Measurements from ENCODE around the gene CLMP.
A peak's percentile ranks its signal among the peaks of the same experiment; 100 is the strongest.
"Not testable (repeated sequence)": the region's sequence is repeated elsewhere in the genome, so short reads cannot be mapped to it uniquely, and the experiment has no call there.

The CLMP gene

DNA sequence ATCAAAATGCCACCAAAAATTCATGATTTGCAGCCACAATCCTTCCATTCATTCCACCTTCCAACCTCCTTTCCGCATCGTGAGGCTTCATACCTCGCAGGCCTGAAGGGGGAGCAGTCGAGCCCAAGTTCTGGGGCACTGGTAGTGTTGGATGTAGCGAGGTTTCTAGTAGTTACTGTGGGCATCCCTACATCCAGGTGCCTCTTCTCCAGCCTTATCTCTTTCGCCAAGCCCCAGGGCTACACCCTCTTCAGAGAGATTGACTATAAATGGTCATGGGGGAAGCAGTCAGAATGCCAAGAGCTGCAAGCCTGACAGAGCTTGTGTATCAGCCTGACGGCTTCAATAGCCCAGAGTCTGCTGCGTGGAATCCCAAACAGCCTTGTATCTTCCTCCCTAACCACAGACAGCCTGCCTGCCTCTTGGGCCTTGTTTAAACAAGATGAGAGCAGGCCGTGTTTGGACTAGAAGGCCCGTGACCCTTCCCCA, 28.9 kb downstream of the CLMP start:
- DNase-seq, result peak in 1 of 2 experiments; percentile 29

DNA sequence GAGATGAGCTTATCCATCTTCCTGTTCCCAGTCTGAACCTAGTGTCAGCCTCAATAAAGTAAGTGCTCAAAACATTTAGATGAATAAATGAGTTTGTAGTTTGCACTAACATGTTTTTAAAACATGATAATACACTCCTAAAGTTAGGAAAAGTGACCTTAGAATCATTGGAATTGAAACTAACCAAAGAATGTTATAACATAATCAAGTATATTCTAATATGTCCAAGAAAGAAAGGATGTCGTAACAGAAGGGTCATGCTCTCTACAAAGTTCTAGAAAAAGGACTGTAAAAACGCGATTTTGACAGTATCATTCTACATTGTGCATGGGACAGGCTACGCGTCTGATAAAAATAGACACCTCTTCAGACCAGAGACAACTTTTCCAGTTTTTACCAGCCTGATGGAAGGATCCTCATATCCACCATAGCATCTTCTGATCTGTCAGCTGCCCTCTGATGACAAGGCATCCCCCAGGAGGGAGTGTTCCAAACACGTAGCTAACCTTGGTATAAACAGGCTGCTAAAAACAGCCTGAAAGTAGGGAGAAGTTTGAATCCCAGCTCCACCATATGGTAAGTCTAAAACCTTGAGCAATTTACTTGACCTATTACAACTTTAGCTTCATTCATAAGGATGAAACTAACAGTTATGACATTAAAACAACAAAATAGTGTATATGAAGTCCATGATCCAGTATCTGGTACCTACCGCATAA, 30.2 kb downstream of the CLMP start:
- DNase-seq, result no peak

DNA sequence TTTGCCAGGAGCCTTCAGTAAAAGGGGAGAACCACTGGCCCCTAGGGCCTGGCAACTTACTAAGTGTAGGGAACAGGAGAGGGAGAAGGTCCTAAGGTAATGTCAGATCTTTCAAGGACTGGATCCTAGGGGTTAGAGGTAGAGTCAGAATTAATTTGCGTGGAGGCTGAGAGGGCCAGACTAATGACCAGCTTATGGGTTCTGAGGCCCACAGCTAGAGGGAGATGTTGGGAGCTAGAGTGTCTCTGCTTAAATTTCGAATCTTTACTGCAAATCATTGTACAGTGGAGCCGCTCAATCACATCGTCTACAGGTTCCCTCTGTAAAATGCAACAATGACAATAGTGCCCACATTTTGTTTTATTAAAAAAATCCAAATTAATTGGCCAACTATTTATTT, 31.4 kb downstream of the CLMP start:
- no peak for DNase-seq

DNA sequence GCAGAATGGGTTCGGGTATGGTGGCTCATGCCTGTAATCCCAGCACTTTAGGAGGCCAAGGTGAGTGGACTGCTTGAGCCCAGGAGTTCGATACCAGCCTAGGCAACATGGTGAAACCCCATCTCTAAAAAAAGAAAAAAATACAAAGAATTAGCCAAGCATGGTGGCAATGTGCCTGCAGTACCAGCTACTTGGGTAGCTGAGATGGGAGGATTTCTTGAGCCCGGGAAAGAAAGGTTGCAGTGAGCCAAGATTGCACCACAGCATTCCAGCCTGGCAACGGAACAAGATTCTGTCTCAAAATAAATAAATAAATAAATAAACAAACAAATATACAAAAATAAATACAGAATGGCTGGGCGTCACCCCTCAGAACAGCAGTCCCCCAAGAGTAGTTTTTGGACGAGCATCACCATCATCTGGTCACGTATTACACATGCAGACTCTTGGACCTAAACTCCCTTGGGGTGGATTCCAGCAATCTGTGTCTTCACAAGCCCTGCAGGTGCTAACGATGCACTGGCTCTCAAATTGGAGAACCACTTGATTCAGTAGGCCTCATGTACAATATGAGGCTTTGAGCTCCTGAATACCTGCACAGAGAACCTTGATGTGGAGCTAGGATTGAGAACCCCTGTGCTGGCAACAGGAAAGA, 33.5 kb downstream of the CLMP start:
- peak in 1 of 2 experiments; percentile 8 for DNase-seq

DNA sequence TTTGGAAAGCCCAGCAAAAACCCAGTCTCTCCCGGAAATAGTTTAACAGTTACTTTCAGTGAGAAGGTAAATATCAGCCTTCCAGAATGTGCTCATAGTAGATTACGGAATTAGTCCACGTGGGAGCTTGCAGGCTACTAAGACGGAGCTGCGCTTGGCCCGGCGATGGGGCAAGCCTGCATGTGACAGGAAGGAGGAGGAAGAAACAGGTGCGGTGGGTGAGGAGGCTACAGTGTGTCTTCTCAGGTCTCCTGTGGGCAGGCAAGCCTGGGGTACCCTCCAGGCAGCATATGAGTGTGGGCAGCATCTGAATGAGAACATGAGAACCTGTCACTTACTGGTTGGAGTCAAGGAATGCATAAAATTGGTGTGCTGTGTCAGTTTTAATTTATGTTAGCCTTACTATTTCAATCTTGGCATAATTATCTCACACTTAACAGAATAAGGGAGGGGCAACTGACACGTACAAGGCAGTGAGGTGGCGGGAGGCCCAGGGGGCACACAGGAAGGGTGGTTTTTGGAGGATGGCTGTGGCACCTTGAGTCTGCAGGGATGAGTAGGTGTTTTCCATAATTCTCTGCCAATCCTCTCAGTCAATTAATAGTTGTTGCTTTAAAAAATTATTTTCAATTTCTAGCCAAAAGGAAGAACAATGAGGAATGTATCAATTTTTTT, 35.7 kb downstream of the CLMP start:
- DNase-seq, result no peak

DNA sequence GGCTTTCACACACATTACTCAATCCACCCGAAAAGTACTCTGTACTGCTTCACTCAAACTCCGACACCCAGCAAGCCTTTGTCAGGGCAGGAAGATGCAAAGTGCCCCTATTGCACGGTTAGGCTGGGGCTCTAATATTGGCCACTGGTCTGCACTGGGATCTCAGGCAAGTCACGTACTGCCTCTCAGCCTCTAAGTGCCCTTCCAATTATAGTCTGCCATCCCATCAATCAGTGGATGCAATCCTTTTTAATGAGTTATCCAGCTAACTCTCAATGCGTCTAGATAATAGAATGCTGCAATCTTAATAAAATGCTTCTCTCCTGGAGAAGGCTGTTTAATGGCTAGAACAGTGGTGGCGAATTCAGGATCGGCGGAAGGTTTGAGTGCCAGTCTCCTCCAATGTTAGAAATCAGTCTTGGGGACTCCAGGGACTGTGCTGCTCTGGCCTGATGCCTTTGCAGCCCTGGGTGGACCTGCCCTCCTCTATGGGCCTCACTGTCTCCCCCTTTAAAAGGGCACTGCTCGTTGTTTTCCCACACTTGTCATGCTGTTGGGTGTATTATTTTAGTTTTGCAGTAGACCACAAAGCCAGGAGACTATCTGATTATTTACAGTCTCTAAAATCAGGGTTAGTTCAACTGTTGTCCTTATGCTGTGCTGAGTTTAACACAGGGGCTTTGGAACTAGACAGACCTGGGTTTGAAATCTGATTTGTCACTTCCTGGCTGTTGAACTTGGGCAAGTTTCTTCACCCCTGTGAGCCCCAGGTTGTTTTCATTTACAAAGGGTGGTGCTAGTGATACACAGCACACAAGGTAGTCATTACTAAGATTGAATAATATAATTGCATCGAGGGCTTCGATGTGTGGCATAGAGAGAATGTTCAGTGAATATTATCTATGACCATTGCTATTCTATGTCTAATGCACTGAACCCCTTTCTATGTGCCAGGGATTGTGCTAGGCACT, 36.7 kb downstream of the CLMP start:
- DNase-seq, result no peak

DNA sequence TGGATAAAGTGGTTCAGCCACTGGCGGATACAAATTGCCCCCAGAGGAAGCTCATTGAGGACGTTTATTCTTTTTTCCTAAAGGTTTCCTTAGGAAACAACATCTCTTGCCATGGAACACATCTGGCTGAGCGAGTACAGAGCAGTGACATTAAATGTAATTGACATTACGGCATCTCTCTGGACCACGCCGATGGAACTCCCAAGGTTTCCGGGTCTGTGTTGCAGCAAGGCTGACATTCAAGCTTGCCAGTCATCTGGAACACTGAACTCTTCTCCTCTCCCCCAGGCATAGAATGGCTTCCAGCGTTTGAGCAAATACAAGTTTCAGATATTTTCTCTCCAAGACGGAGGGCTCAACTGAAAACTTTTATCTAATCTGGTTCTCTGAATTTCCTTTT, 42.1 kb downstream of the CLMP start:
- no peak for DNase-seq

DNA sequence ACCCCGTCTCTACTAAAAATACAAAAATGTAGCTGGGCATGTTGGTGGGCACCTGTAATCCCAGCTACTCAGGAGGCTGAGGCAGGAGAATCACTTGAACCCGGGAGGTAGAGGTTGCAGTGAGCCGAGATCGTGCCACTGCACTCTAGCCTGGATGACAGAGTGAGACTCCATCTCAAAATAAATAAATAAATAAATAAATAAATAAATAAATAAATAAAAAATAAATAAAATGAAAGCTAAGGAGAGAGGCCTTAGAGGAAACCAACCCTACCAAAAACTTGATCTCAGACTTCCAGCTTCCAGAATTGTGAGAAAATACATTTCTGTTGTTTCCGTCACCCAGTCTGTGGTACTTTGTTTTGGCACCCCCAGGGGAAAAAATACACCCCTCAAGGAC, 42.7 kb downstream of the CLMP start:
- not testable (repeated sequence) for DNase-seq

DNA sequence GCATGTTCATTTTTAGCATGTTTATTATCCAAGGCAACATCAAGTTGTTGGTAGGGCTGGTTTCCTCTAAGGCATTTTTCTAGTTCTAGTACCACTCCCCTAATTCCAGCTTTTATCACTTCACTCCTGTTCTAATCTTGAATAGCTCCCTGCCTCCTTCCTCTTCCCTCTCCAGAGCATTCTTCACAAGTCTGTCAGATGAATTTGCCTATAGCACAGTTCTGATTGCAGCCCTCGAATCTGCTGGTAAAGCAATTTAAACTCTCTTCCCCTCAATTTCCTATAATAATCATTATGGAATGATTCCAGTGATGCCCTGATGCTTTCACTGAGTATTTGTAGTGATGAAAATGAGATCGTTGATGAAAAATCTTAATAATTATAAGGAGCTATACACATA, 43.3 kb downstream of the CLMP start:
- no peak for DNase-seq

DNA sequence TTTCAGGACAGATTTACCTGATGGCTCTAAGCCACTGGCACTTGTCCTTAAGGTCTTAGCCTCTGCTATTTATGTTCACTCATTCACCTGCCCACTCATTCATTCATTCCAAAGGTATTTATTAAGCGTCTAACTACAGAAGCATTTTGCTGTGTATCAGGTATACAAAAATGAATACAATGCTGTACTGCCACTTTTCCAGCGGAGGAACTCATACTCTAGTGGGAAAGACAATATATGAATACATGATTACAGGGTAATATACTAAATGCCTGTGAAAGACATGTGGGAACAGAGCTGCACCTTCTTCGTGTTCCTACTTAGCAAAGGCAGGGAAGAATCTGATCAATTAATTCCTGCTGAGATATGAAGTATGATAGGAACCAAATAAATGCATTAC, 43.7 kb downstream of the CLMP start:
- DNase-seq, result no peak

DNA sequence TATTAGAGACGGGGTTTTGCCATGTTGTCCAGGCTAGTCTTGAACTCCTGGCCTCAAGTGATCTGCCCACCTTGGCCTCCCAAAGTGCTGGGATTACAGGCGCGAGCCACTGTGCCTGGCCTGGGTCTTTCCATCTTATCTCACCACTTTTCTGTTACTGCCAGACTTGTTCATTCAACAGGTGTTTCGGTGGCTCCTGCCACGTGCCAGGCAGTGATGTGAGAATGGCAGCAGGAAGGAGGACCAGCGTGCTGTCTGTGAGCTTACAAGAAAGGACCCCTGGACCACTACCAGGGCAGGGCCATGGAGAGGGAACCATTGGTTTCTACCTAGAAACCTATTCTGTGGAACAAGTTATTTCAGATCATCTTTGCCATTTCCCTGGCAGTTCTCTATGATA, 44.2 kb downstream of the CLMP start:
- DNase-seq, result no peak

DNA sequence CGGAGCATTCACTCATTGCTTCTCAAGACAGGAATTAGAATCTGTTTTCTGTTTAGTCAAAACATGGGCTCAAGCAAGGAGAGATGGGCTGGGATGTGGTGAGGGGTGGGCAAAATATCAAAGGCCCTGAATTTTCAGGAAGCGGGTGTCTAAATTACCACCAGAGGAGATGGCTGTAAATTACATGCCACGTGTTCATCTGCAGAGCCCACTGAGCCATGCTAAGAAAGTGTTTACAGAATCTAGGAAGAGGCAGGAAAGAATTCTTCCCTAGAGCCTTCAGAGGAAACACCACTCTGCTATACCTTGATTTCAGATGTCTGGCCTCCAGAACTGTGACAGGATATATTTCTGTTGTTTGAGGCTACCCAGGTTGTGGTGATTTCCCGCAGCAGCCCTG, 46.1 kb downstream of the CLMP start:
- no peak for DNase-seq

DNA sequence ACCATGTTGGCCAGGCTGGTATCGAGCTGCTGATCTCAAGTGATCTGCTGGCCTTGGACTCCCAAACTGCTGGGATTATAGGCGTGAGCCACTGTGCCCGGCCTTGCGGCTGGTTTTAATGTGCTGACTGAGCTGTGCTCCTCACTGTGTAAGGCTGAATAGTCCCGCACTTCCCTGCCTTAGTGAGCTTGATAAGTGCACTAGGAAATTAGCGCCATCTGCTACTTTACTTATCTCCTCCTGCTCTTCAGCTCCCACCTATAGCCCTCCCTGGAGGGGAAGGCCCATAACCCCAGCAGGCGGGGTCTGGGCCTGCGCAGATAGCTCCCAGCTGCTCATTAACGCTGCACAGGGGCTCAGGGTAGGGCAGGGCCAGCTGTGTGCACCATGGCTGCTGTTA, 49.4 kb downstream of the CLMP start:
- no peak for DNase-seq

DNA sequence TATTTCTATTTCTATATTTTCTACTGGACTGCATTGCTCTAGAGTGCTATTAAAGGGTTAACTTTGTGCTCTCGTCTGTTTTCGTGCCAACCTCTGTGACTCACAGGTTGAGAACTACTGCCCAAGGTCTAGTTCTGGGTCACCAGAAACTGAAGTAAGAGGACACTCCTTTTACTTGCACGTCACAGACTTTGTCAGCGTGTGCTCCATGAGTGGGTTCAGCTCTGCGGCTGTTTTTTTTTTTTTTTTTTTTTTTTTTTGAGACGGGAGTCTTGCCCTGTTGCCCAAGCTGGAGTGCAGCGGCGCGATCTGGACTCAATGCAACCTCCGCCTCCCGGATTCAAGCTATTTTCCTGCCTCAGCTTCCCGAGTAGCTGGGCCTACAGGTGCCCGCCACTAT, 49.8 kb downstream of the CLMP start:
- DNase-seq, result no peak

DNA sequence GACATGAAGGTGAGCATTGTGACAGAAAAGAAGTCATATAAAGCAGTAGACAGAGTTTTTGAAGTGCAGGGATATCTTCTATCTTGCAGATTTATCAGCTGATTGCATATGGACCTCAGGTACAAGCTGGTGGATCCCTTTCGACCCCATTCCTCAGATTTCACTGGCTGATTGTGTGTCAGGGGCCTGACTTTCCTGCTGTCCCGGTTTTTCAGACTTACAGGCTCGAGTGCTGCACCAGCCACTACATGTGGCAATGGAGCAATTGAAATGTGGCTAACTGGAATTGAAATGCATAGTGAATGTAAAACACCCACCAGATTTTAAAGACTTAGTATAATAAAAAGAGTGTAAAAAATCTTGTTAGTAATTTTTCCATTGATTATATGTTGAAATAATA, 50.3 kb downstream of the CLMP start:
- no peak for DNase-seq

DNA sequence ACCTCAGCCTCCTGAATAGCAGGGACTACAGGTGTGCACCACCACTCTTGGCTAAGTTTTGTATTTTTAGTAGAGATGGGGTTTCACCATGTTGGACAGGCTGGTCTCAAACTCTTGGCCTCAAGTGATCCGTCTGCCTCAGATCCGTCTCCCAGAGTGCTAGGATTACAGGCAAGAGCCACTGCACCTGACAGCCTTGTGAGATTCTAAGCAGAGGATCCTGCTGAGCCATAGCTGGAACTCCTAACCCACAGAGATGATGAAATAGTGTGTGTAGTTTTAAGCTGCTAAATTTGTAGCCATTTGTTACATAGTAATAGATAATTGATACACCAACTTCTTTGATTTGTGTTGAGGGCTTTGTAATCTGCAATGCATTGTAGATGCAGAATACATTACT, 51.1 kb downstream of the CLMP start:
- DNase-seq, result no peak

DNA sequence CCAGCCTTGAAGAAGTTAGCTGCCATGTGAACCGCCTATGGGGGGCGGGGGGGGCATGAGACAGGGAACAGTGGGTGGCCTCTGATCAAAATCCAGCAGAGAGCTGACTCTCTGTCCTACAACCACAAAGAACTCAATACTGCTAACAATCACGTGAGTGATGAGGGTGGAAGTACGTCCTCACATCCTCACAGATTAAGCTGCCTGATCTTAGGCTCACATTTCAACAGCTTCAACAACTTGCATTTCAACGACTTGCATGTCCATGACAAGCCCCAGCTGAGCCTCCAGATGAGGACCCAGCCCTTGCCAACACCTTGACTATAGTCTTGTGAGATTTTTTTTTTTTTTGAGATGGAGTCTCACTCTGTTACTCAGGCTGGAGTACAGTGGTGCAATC, 51.6 kb downstream of the CLMP start:
- no peak for DNase-seq

DNA sequence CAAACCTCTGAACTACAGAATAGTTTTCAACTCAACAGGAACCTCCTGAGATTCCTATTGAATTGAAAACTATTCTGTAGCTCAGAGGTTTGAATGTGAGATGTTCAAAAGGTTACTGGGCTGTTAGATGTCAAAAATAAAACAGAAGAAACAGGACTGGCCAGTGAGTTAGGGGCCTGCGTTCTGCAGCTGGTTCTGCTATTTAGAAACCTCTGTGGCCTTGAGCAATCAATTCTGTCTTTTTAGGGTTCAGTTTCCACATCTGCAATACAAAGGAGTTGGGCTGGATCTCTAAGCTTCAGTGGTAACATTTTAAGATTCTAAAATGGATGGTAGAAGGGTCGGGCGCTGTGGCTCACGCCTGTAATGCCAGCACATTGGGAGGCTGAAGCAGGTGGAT, 55.8 kb downstream of the CLMP start:
- DNase-seq, result no peak

DNA sequence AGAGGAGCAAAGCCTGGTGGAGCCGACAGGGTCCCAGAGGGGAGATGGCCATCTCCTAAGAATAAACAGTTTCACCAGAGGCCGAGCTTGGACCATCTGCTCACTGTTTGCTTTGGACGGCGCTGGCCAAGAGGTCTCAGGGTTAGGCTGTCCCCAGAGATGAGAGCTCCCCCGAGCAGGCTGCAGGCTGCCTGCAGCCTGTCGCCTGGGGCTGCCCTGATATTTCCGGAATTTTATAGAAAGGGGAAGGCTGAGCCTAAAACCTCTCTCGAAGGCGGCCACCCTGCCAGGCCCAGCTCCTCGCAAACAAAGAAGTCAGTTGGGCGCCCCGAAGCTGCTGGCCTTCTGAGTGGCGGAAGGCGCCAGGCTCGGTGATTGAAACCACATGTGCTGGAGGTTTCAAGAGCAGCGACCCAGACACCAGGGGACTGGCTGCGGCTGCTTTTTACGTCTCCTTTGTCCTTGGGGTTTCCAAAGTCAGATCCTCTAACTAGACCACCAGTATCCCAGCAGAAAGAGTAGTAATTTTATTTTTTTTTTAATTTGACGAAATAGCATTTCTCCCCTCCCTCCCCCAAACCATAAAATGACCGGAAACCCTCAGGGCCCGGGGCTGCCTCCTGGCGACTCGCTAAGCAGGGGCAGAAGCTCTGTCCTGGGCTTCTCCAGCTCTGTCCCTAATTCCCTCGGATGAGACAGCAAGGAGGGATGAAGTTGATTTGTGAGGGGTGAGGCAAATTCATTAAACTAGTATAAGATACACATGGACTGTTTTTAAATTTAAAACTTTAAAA, 57.4 kb downstream of the CLMP start:
- peak; percentile 40 to 79 for DNase-seq

DNA sequence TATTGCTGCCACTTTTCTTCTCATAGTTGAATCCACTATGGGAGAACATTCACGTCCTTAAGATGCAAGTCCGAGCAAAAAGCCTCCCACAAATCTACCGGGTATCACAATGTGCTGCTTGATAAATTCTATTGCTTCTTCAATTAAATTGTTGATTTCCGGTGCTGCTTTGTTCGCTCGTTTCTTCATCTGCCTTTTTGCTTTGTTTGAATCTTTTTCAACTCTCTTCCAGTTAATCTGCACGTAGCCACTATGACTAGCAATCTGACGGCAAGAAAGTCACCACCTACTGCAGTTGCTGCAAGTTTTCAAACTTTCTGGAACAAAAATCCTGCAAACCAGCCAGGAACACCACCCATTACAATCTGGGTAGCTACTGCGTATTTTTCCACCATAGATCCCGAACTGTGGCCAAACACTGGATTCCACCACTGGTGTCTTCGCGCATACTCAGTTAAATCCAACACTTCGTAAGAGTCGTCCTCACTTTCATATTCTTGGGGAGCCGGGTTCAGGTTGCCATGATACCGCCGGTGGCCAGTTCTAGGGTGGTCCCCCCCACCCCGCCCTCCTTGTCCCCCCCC, 59.1 kb downstream of the CLMP start:
- DNase-seq, result no peak

DNA sequence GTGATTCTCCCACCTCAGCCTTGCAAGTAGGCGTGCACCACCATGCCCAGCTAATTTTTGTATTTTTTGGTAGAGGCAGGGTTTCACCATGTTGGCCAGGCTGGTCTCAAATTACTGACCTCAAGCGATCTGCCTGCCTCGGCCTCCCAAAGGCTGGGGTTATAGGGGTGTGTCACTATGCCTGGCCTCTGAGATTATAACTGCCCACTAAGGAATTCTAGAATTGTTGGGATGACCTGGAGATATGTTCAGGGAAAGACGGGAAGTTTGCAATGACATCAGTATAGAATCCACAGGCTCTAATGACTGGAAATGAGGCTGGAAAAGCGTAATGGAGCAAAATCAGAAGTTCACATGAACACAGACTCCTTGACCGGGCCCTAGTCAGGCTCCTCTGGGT, 62.2 kb downstream of the CLMP start:
- no peak for DNase-seq

All from NCI-H446 (cell line).